ENCODE results near the gene ADGRA1.

ADGRA1 gene

GRCh38 chr10:133069033-133069525, 18.6 kb upstream of the ADGRA1 start:
- no peak for DNase-seq (ENCODE audit: low spot score)
- TF ChIP-seq CTCF (IDR thresholded peaks at IDR 0.05; ENCODE audit: poor library complexity, severe bottlenecking) = no peak
- no peak for ATAC-seq (ENCODE audit: low read depth)

GRCh38 chr10:133070405-133070804, 17.3 kb upstream of the ADGRA1 start:
- Histone ChIP-seq H3K27ac (ENCODE audit: poor library complexity, severe bottlenecking) (no peak overlapping the region), H3K4me3 (ENCODE audit: severe bottlenecking) (no peak overlapping the region), H3K27me3 (ENCODE audit: insufficient read depth, poor library complexity, severe bottlenecking) (no peaks in the 10 kb centered on the region), H3K36me3 (ENCODE audit: low read depth) (no peaks in the 10 kb centered on the region), H3K9me3 (ENCODE audit: severe bottlenecking) (no peaks in the 10 kb centered on the region), H3K4me1 (ENCODE audit: insufficient read depth, poor library complexity, severe bottlenecking) (no peaks in the 10 kb centered on the region)
- no peak for ATAC-seq (ENCODE audit: low read depth)
- no peak for TF ChIP-seq CTCF (IDR thresholded peaks at IDR 0.05; ENCODE audit: poor library complexity, severe bottlenecking)
- DNase-seq (ENCODE audit: low spot score) = no peak

More at GRCh38 chr10:133069033-133069525, 18.6 kb upstream of the ADGRA1 start:
- Histone ChIP-seq H3K9me3 (ENCODE audit: severe bottlenecking) (no peaks in the 10 kb centered on the region), H3K27me3 (ENCODE audit: insufficient read depth, poor library complexity, severe bottlenecking) (no peaks in the 10 kb centered on the region), H3K36me3 (ENCODE audit: low read depth) (no peaks in the 10 kb centered on the region), H3K4me3 (ENCODE audit: severe bottlenecking) (no peak overlapping the region), H3K4me1 (ENCODE audit: insufficient read depth, poor library complexity, severe bottlenecking) (no peaks in the 10 kb centered on the region), H3K27ac (ENCODE audit: poor library complexity, severe bottlenecking) (no peak overlapping the region)

- H3K27ac ChIP-seq (ENCODE audit: poor library complexity, severe bottlenecking) = no peak overlapping the region
- H3K4me1 ChIP-seq (ENCODE audit: insufficient read depth, poor library complexity, severe bottlenecking) = no peaks in the 10 kb centered on the region
- ATAC-seq (ENCODE audit: low read depth) = no peak
- H3K27me3 ChIP-seq (ENCODE audit: insufficient read depth, poor library complexity, severe bottlenecking) = no peaks in the 10 kb centered on the region
- no peaks in the 10 kb centered on the region for H3K9me3 ChIP-seq (ENCODE audit: severe bottlenecking)
- H3K36me3 ChIP-seq (ENCODE audit: low read depth) = no peaks in the 10 kb centered on the region
- DNase-seq (ENCODE audit: low spot score) = no peak
- TF ChIP-seq CTCF (IDR thresholded peaks at IDR 0.05; ENCODE audit: poor library complexity, severe bottlenecking) = no peak
- H3K4me3 ChIP-seq (ENCODE audit: severe bottlenecking) = no peak overlapping the region
Measured at GRCh38 chr10:133070810-133071209, 16.9 kb upstream of the ADGRA1 start.

- ATAC-seq (ENCODE audit: low read depth) (no peak; the same call in 2 of the 3 replicates), DNase-seq (ENCODE audit: low spot score) (no peak)
- H3K27me3 ChIP-seq (ENCODE audit: insufficient read depth, poor library complexity, severe bottlenecking) = no peaks in the 10 kb centered on the region
- H3K9me3 ChIP-seq (ENCODE audit: severe bottlenecking) = no peaks in the 10 kb centered on the region
- H3K27ac ChIP-seq (ENCODE audit: poor library complexity, severe bottlenecking) = no peak overlapping the region
- no peaks in the 10 kb centered on the region for H3K4me1 ChIP-seq (ENCODE audit: insufficient read depth, poor library complexity, severe bottlenecking)
- no peak for TF ChIP-seq CTCF (IDR thresholded peaks at IDR 0.05; ENCODE audit: poor library complexity, severe bottlenecking)
- H3K4me3 ChIP-seq (ENCODE audit: severe bottlenecking) = no peak overlapping the region
- H3K36me3 ChIP-seq (ENCODE audit: low read depth) = no peaks in the 10 kb centered on the region
Measured at GRCh38 chr10:133071733-133072132, 16.0 kb upstream of the ADGRA1 start.

GRCh38 chr10:133072196-133072595, 15.5 kb upstream of the ADGRA1 start:
- Histone ChIP-seq H3K4me3 (ENCODE audit: severe bottlenecking) (no peak overlapping the region), H3K27me3 (ENCODE audit: insufficient read depth, poor library complexity, severe bottlenecking) (no peaks in the 10 kb centered on the region)

More at GRCh38 chr10:133072196-133072595, 15.5 kb upstream of the ADGRA1 start:
- Histone ChIP-seq H3K4me1 (ENCODE audit: insufficient read depth, poor library complexity, severe bottlenecking) (no peaks in the 10 kb centered on the region), H3K27ac (ENCODE audit: poor library complexity, severe bottlenecking) (no peak overlapping the region), H3K9me3 (ENCODE audit: severe bottlenecking) (no peaks in the 10 kb centered on the region), H3K36me3 (ENCODE audit: low read depth) (no peaks in the 10 kb centered on the region)
- DNase-seq (ENCODE audit: low spot score) = no peak
- no peak for TF ChIP-seq CTCF (IDR thresholded peaks at IDR 0.05; ENCODE audit: poor library complexity, severe bottlenecking)
- no peak for ATAC-seq (ENCODE audit: low read depth)
